Measurements from ENCODE around the gene SNTG2. TPM values are rescaled to one million over a fixed set of nuclear protein-coding genes. Genes with fewer than 3 reads are reported as not detected.

The SNTG2 gene
- total RNA-seq, 1 experiment from 2014 or later: not detected

DNA sequence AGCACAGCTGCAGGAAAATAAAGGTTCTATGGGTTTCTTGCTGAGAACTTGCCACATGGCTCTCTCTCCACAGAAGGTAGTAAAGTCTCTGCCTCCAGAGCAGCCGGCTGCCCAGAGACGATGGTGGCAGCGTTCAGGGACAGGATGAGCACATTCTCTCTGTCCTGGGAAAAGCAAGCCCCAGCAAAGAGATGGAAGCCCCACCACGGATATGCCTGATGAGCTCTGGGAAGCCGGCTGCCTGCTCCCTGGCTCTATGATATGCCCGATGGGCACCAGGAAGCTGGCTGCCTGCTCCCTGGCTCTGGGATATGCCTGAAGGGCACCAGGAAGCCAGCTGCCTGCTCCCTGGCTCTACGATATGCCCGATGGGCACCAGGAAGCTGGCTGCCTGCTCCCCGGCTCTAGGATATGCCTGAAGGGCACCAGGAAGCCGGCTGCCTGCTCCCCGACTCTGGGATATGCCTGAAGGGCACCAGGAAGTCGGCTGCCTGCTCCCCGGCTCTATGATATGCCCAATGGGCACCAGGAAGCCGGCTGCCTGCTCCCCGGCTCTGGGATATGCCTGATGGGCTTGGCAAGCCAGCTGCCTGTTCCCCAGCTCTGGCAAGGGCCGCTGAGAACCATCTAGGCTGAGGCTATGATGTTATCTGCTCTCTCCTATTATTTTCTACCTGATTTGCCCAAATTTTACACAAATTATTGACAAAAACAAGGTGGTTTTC is 21.5 kb upstream of the SNTG2 start:
- ChIA-PET POLR2A (no interaction called here), CTCF (no interaction called here)
- Mint-ChIP-seq H3K4me3 (ENCODE audit: unreplicated experiment) (no peak overlapping the region), H3K27ac (ENCODE audit: unreplicated experiment) (no peak overlapping the region), H3K36me3 (ENCODE audit: insufficient read depth, unreplicated experiment) (peaks cover 5% of the 10 kb centered on the region), H3K9me3 (ENCODE audit: unreplicated experiment) (peaks cover 10% of the 10 kb centered on the region), H3K4me1 (ENCODE audit: low read depth, unreplicated experiment) (no peaks in the 10 kb centered on the region), H3K27me3 (ENCODE audit: insufficient read depth, unreplicated experiment) (no peaks in the 10 kb centered on the region)
- Histone ChIP-seq H3K36me3 (ENCODE audit: control insufficient read depth, insufficient read depth, low read length) (no peaks in the 10 kb centered on the region), H3K27me3 (replicated peaks; ENCODE audit: control insufficient read depth, insufficient read depth, low read length) (no peaks in the 10 kb centered on the region), H3K4me1 (peaks cover 7% of the 10 kb centered on the region), H3K9me3 (no peaks in the 10 kb centered on the region), H3K4me3 (ENCODE audit: low read depth, low read length) (no peak overlapping the region)
- no TSS peak for BruUV-seq (replicated peaks)
- TF ChIP-seq, protein P1, sequence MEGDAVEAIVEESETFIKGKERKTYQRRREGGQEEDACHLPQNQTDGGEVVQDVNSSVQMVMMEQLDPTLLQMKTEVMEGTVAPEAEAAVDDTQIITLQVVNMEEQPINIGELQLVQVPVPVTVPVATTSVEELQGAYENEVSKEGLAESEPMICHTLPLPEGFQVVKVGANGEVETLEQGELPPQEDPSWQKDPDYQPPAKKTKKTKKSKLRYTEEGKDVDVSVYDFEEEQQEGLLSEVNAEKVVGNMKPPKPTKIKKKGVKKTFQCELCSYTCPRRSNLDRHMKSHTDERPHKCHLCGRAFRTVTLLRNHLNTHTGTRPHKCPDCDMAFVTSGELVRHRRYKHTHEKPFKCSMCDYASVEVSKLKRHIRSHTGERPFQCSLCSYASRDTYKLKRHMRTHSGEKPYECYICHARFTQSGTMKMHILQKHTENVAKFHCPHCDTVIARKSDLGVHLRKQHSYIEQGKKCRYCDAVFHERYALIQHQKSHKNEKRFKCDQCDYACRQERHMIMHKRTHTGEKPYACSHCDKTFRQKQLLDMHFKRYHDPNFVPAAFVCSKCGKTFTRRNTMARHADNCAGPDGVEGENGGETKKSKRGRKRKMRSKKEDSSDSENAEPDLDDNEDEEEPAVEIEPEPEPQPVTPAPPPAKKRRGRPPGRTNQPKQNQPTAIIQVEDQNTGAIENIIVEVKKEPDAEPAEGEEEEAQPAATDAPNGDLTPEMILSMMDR (IDR thresholded peaks at IDR 0.05; ENCODE audit: insufficient read depth in 1 of 2, low read depth in 1 of 2, low read length in 1 of 2, severe bottlenecking in 1 of 2, unreplicated experiment in 1 of 2): no peak
- DNase-seq: no peak
- intact Hi-C loops (cut with micrococcal nuclease; ENCODE audit: unreplicated experiment): no loop called here

DNA sequence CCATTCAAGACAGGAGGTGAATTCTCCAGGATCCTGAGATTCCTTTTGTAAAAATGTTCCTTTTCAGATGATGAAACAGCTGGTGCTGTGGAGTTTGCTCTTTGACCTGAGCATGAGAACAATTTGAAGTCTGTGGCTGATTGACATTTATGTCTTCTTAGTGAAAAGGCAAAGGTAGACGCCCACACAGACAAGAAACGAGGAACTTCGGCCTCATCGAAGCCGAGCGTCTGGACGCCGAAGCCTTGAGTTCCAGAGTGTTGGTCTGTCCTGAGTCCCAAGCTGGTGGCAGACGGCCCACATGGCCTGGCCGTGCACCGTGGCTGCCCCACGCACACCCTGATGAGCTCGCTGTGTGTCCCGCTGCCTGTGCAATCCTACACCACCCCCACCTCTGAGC is 20.7 kb upstream of the SNTG2 start:
- Histone ChIP-seq H3K4me3 (ENCODE audit: low read depth, low read length) (no peak overlapping the region), H3K9me3 (no peaks in the 10 kb centered on the region), H3K4me1 (peaks cover 7% of the 10 kb centered on the region), H3K36me3 (ENCODE audit: control insufficient read depth, insufficient read depth, low read length) (no peaks in the 10 kb centered on the region), H3K27me3 (replicated peaks; ENCODE audit: control insufficient read depth, insufficient read depth, low read length) (no peaks in the 10 kb centered on the region)
- H3K4me1 Mint-ChIP-seq (ENCODE audit: low read depth, unreplicated experiment): no peaks in the 10 kb centered on the region
- BruUV-seq (replicated peaks): no TSS peak
- peaks cover 10% of the 10 kb centered on the region for H3K9me3 Mint-ChIP-seq (ENCODE audit: unreplicated experiment)
- DNase-seq: peak in 1 of 2 experiments; percentile 1
- H3K27ac Mint-ChIP-seq (ENCODE audit: unreplicated experiment): no peak overlapping the region
- TF ChIP-seq, protein P1 (IDR thresholded peaks at IDR 0.05; ENCODE audit: insufficient read depth in 1 of 2, low read depth in 1 of 2, low read length in 1 of 2, severe bottlenecking in 1 of 2, unreplicated experiment in 1 of 2): no peak
- POLR2A ChIA-PET: no interaction called here
- intact Hi-C loops (cut with micrococcal nuclease; ENCODE audit: unreplicated experiment): no loop called here
- H3K36me3 Mint-ChIP-seq (ENCODE audit: insufficient read depth, unreplicated experiment): peaks cover 6% of the 10 kb centered on the region
- no peak overlapping the region for H3K4me3 Mint-ChIP-seq (ENCODE audit: unreplicated experiment)
- no peaks in the 10 kb centered on the region for H3K27me3 Mint-ChIP-seq (ENCODE audit: insufficient read depth, unreplicated experiment)
- CTCF ChIA-PET: no interaction called here

DNA sequence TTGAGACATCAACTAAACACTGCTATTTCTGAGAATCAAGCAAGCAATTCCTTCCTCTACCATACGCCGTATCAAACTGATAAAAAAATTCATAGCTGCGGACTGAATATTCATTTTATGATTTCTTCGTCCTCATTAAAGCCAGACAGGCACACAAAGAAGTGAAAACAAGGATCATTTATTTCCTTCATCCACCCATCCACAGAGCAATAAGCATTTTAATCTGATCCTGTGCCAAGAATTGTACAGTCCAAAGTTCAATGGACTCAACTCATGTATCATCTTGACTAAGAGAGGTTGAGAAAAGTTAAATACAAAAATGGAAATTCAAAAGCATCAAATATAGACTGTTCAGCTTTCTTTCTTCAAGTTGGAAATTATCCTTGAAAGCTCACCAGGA is 19.7 kb upstream of the SNTG2 start:
- DNase-seq: no peak
- no peak overlapping the region for H3K4me3 ChIP-seq (ENCODE audit: low read depth, low read length)
- TF ChIP-seq, protein P1 (IDR thresholded peaks at IDR 0.05; ENCODE audit: insufficient read depth in 1 of 2, low read depth in 1 of 2, low read length in 1 of 2, severe bottlenecking in 1 of 2, unreplicated experiment in 1 of 2): no peak
- intact Hi-C loops (cut with micrococcal nuclease; ENCODE audit: unreplicated experiment): no loop called here
- Mint-ChIP-seq H3K9me3 (ENCODE audit: unreplicated experiment) (peaks cover 10% of the 10 kb centered on the region), H3K36me3 (ENCODE audit: insufficient read depth, unreplicated experiment) (peaks cover 6% of the 10 kb centered on the region), H3K4me1 (ENCODE audit: low read depth, unreplicated experiment) (no peaks in the 10 kb centered on the region), H3K27ac (ENCODE audit: unreplicated experiment) (no peak overlapping the region), H3K27me3 (ENCODE audit: insufficient read depth, unreplicated experiment) (no peaks in the 10 kb centered on the region), H3K4me3 (ENCODE audit: unreplicated experiment) (no peak overlapping the region)
- H3K9me3 ChIP-seq: no peaks in the 10 kb centered on the region
- no TSS peak for BruUV-seq (replicated peaks)
- H3K27me3 ChIP-seq (replicated peaks; ENCODE audit: control insufficient read depth, insufficient read depth, low read length): no peaks in the 10 kb centered on the region
- peaks cover 7% of the 10 kb centered on the region for H3K4me1 ChIP-seq
- ChIA-PET CTCF (no interaction called here), POLR2A (no interaction called here)
- H3K36me3 ChIP-seq (ENCODE audit: control insufficient read depth, insufficient read depth, low read length): no peaks in the 10 kb centered on the region
